ENCODE measurements around the gene ARMC6. TPM values are rescaled to one million over a fixed set of nuclear protein-coding genes. Genes with fewer than 3 reads are reported as not detected.

The ARMC6 gene
- total RNA-seq, 4 donors from 2014 or later, result 16.2 to 25.8 (median 20.4) TPM

DNA sequence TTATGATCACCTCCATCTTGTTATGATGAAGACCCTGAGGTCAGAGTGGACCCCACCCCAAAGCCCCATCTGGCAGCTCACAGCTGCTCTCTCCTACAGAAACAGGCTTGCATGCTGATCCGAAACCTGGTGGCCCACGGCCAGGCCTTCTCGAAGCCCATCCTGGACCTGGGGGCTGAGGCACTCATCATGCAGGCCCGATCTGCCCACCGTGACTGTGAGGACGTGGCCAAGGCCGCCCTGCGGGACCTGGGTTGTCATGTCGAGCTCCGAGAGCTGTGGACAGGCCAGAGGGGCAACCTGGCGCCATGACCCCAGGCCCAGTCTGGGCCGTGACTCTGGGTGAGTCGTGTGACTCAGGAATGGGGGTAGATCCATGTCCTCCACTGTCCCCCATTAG lies 23.9 kb downstream of the ARMC6 start:
- no peak for TF ChIP-seq POLR2AphosphoS5 (IDR thresholded peaks at IDR 0.05)
- TF ChIP-seq, protein P1, sequence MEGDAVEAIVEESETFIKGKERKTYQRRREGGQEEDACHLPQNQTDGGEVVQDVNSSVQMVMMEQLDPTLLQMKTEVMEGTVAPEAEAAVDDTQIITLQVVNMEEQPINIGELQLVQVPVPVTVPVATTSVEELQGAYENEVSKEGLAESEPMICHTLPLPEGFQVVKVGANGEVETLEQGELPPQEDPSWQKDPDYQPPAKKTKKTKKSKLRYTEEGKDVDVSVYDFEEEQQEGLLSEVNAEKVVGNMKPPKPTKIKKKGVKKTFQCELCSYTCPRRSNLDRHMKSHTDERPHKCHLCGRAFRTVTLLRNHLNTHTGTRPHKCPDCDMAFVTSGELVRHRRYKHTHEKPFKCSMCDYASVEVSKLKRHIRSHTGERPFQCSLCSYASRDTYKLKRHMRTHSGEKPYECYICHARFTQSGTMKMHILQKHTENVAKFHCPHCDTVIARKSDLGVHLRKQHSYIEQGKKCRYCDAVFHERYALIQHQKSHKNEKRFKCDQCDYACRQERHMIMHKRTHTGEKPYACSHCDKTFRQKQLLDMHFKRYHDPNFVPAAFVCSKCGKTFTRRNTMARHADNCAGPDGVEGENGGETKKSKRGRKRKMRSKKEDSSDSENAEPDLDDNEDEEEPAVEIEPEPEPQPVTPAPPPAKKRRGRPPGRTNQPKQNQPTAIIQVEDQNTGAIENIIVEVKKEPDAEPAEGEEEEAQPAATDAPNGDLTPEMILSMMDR (IDR thresholded peaks at IDR 0.05), result no peak
- TF ChIP-seq EP300 (IDR thresholded peaks at IDR 0.05), result no peak
- no peak for TF ChIP-seq POLR2A (IDR thresholded peaks at IDR 0.05; ENCODE audit: low read depth)
- H3K4me3 ChIP-seq, result no peak overlapping the region
- peaks cover 0 to 7% (median 0%) of the 10 kb centered on the region in 4 donors for H3K4me1 ChIP-seq
- peaks cover 34 to 76% (median 56%) of the 10 kb centered on the region in 4 donors for H3K36me3 ChIP-seq
- intact Hi-C loops (cut with DNase I), result no loop called here
- no peak overlapping the region for H3K27ac ChIP-seq (replicated peaks in 1 of 4)
- DNase-seq (ENCODE audit: extremely low spot score), result no peak
- H3K27me3 ChIP-seq, result no peaks in the 10 kb centered on the region
- 83% methylated on average over 9 of the region's 13 CpGs for WGBS
- no peaks in the 10 kb centered on the region for H3K9me3 ChIP-seq

DNA sequence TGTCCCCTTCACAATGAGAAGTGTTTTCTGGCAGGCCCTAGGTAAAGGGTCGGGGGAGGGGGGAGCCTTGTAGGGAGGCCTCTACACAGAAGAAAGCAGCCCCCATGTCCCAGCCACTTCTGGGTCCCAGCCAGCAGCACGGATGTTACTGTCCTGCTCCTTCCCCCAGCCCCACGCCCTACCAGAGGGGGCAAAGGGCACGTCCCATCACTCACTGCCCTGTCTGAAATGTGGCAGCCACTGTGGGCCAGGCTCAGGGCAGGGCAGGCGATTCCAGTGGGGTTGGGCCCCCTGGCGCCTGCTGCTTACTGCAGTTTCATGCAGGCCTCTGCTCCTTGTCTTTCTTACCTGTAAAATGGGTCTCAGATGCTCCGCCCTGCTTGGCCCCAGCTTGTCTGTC lies 24.3 kb downstream of the ARMC6 start:
- no peak overlapping the region for H3K4me3 ChIP-seq
- H3K4me1 ChIP-seq, result peaks cover 2 to 9% (median 3%) of the 10 kb centered on the region in 4 donors
- H3K9me3 ChIP-seq, result no peaks in the 10 kb centered on the region
- no peak overlapping the region for H3K27ac ChIP-seq (replicated peaks in 1 of 4)
- TF ChIP-seq, protein P1 (IDR thresholded peaks at IDR 0.05), result no peak
- TF ChIP-seq POLR2AphosphoS5 (IDR thresholded peaks at IDR 0.05) (no peak), EP300 (IDR thresholded peaks at IDR 0.05) (no peak), POLR2A (IDR thresholded peaks at IDR 0.05; ENCODE audit: low read depth) (no peak)
- intact Hi-C loops (cut with DNase I), result no loop called here
- WGBS, result no CpG with 5 or more reads among the region's 7 CpGs
- H3K27me3 ChIP-seq, result no peaks in the 10 kb centered on the region
- DNase-seq (ENCODE audit: extremely low spot score), result no peak
- H3K36me3 ChIP-seq, result peaks cover 30 to 72% (median 52%) of the 10 kb centered on the region in 4 donors

DNA sequence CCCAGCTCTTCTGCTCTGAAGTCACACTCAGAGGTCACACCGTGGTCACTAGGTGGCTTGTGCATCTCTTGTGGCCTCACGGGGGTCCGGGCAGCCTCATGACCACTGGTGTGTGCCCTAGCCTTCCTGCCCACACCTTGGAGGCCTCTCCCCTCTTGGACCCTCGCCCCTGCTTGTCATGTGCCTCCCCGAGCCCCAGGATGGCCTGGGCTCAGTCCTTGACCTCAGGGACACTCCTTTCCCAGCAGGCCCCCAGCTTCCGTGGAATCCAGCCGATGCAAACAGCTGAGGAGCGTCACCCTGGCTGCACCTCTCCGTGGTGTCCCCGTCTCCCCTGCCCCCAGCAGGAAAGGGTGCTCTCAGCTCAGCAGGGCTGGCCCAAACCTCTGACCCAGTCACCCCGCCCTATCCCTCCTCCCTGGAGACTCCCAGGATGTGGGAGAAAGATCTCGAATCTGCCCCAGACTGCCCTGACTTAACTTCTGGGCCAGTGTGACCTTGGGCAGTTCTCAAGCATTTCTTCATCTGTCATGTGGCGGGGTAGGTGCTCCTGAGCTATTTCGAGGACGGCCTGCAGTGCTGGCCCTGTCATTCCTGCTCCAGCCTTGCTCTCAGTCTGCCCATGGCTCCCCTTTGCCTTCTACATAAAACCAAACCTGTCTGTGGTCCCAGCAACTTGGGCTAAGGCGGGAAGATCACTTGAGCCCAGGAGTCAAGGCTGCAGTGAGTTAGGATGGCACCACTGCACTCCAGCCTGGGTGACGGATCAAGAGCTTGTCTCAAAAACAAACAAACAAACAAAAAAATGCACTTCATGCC lies 25.8 kb downstream of the ARMC6 start:
- Histone ChIP-seq H3K36me3 (peaks cover 30 to 56% (median 42%) of the 10 kb centered on the region in 4 donors), H3K4me3 (no peak overlapping the region), H3K27me3 (no peaks in the 10 kb centered on the region), H3K27ac (replicated peaks in 1 of 4) (no peak overlapping the region), H3K4me1 (peaks cover 9 to 17% (median 10%) of the 10 kb centered on the region in 4 donors), H3K9me3 (no peaks in the 10 kb centered on the region)
- 80% methylated on average over 16 of the region's 17 CpGs for WGBS
- no peak for DNase-seq (ENCODE audit: extremely low spot score)
- intact Hi-C loops (cut with DNase I), result no loop called here
- TF ChIP-seq, protein P1 (IDR thresholded peaks at IDR 0.05), result no peak
- no peak for TF ChIP-seq POLR2AphosphoS5 (IDR thresholded peaks at IDR 0.05)
- no peak for TF ChIP-seq POLR2A (IDR thresholded peaks at IDR 0.05; ENCODE audit: low read depth)
- TF ChIP-seq EP300 (IDR thresholded peaks at IDR 0.05), result no peak

DNA sequence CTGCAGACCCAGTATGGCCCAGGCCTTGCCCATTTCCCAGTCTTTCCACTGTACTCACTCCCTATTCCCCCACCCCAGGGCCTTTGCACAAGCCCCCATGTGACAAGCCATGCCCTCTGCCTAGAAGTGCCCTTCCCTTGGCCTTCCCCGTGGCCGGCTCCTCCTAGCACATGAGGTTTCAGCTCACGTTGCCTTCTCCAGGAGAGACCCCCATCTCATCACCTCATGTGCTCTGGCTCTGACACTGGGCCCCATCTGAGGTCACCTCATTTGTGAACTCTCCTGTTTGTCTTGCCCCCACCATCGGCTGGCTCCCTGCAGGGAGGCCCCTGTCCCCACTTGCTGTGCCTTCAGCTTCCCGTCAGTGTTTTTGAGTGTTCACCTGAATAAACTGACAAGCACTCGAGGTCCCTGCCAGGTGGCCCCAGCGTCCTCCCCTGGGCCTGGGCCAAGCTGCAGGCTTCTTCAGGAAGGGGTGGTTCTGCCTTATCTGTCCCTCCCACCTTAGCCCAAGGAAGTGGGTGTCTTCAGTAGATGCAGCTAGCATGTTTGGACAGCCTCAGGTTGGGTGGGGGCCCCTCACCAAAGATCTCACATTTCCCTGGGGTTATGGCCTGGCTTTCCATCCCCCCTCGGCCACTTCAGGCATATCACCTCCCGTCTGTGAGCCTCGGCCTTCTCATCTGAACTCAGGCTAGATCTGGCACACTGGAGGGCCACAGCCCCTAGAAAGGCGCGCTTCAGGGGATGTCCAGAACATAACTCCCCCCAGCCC lies 26.6 kb downstream of the ARMC6 start:
- 82% methylated on average over 12 of the region's 12 CpGs for WGBS
- no peak for TF ChIP-seq POLR2A (IDR thresholded peaks at IDR 0.05; ENCODE audit: low read depth)
- TF ChIP-seq, protein P1 (IDR thresholded peaks at IDR 0.05), result no peak
- TF ChIP-seq EP300 (IDR thresholded peaks at IDR 0.05), result no peak
- TF ChIP-seq POLR2AphosphoS5 (IDR thresholded peaks at IDR 0.05), result no peak
- no peak overlapping the region for H3K27ac ChIP-seq (replicated peaks in 1 of 4)
- peaks cover 25 to 49% (median 34%) of the 10 kb centered on the region in 4 donors for H3K36me3 ChIP-seq
- H3K4me1 ChIP-seq, result peaks cover 17 to 25% (median 17%) of the 10 kb centered on the region in 4 donors
- no peaks in the 10 kb centered on the region for H3K27me3 ChIP-seq
- no peak overlapping the region for H3K4me3 ChIP-seq
- H3K9me3 ChIP-seq, result no peaks in the 10 kb centered on the region
- DNase-seq (ENCODE audit: extremely low spot score), result no peak
- intact Hi-C loops (cut with DNase I), result no loop called here
